Right forelimb (tissue), 1 donor: ENCODE data around the gene INPP5A.
"Not testable (repeated sequence)": the region's sequence is repeated elsewhere in the genome, so short reads cannot be mapped to it uniquely, and the experiment has no call there.

Experiments used
- DNase-seq: peaks from one replicate; pipeline ENCODE4 v3.0.0-alpha.2; 2018

The INPP5A gene

GRCh38 chr10:132776821-132777220 lies 239.2 kb downstream of the INPP5A start:
- DNase-seq: no peak

DNA sequence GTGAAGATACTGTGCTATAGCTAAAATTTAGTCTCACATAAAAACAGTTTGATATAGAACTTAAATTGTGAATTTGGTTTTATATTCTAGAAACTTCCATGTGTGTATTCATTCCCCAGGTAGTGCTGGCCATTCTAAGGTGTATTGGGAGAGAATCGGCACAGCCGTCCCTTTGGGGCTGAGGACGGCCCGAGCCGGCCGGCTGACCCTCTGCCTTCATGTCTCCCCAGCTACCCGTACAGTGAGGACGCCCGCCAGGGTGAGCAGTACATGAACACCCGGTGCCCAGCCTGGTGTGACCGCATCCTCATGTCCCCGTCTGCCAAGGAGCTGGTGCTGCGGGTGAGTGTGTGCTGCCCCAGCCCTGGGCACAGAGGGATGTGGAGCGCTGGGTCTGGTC lies 239.9 kb downstream of the INPP5A start:
- no peak for DNase-seq

DNA sequence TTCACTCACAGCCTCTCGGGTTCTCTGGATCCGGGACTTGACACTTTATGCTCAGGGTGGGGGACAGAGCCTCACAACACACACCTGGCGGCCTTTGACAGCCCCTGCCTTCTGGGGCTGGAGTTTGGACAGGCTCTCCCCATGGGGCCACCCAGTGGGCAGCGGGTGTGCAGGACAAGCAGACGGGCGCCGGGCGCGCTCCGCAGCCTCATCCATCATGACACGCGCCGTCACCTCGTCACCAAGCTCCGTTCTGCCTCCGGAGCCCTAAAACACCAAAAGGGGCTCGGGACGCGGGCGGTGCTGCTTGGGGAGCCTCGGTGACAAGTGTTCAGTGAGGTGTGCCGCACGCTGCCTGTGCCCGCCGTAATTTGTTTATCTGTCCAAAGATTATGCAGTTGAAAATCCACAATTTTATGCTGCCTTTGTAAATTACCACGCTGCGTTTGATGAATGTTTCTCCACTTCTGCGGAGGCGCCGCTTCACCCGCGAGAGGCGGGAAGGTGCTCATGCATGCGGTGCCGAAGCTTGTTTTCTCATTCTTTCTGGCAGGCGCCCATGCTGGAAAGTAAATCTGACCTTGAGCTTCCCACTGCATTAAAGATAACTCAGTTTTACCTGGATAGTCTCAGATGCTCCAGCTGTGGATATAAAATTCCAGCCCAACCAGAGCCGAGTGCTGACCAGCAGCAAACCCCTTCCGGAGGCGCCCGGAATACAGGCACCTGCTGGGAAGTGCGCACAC lies 242.1 kb downstream of the INPP5A start:
- DNase-seq: no peak

- DNase-seq: no peak
Measured at GRCh38 chr10:132780356-132780755, 242.8 kb downstream of the INPP5A start.

DNA sequence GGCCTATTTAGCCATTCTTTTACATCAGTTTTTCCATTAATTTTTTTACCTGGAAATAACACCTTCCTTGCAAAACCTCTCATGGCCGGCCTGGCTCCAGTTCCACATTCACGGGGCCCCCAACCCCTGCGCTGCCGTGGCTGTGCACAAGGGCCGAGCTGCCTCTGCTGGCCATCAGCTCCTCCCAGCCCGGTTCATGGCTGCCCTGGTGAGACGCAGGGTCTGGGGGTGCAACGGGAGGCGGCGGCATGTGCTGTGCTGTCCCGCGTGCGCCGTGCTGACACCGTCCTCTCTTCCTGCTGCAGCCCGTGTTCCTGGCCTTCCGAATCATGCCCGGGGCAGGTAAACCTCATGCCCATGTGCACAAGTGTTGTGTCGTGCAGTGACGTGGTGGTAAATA lies 244.0 kb downstream of the INPP5A start:
- DNase-seq: no peak

GRCh38 chr10:132783165-132783939 lies 245.8 kb downstream of the INPP5A start:
- DNase-seq: no peak

- no peak for DNase-seq
Measured at GRCh38 chr10:132783940-132784865, 246.6 kb downstream of the INPP5A start.

DNA sequence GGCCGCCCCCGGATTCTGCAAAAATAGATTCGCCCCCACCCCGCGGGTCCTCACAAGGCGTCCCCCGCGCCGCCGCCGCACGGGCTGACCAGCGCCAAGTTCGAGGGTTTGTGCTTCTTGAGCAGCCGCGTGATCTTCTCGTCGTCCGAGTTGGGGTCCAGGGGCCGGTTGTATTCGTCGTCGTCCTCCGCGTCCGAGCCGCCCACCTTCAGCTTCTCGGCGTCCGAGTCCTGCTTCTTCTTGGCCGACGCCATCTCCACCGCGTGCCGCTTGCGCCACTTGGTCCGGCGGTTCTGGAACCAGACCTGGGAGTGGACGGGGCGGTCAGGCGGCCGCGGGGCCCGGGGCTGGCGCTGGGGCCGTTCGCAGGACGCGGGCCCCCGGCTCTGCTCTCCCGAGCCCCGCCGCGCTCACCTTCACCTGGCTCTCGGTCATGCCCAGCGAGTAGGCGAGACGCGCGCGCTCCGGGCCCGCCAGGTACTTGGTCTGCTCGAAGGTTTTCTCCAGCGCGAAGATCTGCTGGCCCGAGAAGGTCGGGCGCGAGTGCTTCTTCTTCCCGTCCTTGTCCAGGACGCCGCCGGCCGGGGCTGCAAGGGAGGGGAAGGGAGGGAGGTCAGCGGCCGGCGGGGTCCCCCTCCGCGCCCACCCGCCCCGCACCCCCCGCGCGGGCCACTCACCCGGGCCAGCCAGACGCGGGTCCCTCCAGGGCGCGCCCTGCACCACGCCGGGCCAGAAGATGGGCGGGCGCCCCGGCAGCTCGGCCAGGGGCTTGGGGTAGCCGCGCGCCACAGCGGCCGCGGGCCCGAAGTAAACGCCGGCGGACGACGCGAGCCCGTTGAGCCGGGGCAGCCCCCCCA lies 247.5 kb downstream of the INPP5A start:
- DNase-seq: no peak

GRCh38 chr10:132785723-132786475 lies 248.3 kb downstream of the INPP5A start, which contains the start of gene NKX6-2:
TSS of gene NKX6-2 (minus strand) at chr10:132786147. CDS start at chr10:132785948, 199 bp downstream.
- no peak for DNase-seq

- DNase-seq: no peak
Measured at GRCh38 chr10:132786476-132786883, 248.9 kb downstream of the INPP5A start.

- DNase-seq: no peak
Measured at GRCh38 chr10:132786884-132787494, 249.4 kb downstream of the INPP5A start.

GRCh38 chr10:132787495-132788179 lies 250.1 kb downstream of the INPP5A start:
- no peak for DNase-seq

DNA sequence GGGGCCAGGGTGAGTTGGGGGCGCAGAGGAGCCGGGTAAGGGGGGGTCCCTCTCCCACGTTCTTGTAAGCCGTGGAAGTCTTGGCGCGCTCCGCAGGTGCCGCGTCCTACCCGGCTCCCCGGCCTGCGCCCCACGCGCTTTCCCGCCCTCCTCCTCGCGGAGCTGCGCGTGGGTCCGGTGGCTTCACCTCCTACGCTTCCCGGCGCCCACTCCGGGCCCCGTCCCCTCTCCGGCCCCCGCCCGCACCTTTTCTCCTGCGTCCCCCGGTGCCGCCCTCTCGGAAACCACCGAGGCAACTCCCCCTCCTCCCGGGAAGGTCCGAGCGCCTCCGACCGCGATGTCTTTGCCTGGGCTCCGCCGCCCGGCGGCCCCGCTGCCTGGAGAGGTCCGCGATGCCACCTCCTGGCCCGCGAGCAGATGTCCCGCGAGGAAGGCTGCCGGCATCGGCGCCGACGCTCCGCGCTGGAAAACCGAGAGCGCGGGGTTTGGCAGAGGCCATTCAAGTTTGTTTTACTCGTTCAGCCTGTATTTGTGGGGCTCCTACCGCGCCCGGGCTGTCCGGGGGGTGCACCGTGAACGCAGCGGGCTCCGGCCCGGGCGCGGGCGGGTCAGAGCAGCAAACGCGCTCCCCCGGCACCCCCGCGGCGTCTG lies 250.7 kb downstream of the INPP5A start:
- no peak for DNase-seq

- DNase-seq: no peak
Measured at GRCh38 chr10:132788831-132789219, 251.2 kb downstream of the INPP5A start.

DNA sequence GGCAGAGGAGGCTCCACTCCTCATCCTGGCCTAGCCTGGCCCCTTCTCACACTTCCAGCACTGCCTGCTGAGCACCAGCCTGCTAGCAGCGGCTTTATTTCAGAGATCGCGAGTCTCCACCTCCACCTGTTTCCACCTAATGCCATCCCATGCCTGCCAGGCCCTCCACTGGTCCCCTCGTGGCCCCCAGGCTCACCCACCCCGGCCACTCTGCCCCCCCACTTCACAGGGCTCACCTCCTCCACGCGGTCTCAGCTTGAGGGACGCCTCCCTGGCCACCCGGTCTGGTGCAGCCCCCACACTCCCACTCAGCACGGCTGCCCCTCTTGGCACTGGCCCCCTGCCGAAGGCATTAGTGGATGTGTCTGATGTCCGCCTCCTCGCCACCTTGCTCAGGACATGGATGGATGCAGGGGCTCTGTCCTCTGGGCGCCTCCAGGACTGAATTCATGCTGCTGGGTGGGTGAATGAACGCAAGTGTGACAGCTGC lies 252.1 kb downstream of the INPP5A start:
- DNase-seq: no peak

DNA sequence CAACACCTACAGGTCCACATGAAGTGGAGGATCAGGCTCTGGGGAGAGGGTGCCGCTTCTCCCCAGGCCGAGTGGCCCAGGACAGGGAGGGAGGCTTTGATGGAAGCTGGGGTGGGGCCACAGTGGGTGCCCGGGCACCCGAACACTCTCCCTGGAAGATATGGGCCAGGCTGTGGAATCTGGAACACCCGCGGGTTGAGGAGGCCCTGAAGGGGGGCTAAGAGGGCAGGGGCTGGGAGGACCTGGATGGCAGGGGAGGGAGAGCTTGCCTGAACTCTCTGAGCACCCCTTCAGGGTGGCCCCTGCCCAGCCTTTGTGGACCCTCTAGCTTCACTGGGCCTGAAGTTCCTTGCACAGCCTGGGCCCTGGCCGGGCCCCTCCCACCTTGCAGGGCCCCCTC lies 252.9 kb downstream of the INPP5A start:
- DNase-seq: no peak

- DNase-seq: no peak
Measured at GRCh38 chr10:132790934-132791829, 253.6 kb downstream of the INPP5A start.

- DNase-seq: not testable (repeated sequence)
Measured at GRCh38 chr10:132792099-132792498, 254.5 kb downstream of the INPP5A start.
